Sigmoid colon (tissue), 7 donors: ENCODE measurements around the gene CKB. TPM values are rescaled to one million over a fixed set of nuclear protein-coding genes. Genes with fewer than 3 reads are reported as not detected.
A peak's percentile ranks its signal among the peaks of the same experiment; 100 is the strongest.

Experiments
- DNase-seq: peaks from one replicate; pipeline ENCODE4 v3.0.0-alpha.2; 2019
- H3K27ac ChIP-seq, 4 donors: fragments of 200-600 bp; sonication (generic); one replicate each; pipeline ENCODE4 v1.5.1; 2016 to 2019; ENCODE audit warnings: mild to moderate bottlenecking in 1 of 4
- H3K27me3 ChIP-seq, 3 donors: fragments of 200-600 bp; sonication (generic); one replicate each; pipeline ENCODE4 v1.5.1; 2019; ENCODE audit warnings: mild to moderate bottlenecking in 1 of 3
- H3K36me3 ChIP-seq, 4 donors: fragments of 200-600 bp; sonication (generic); one replicate each; pipeline ENCODE4 v1.5.1; 2016 to 2019
- H3K4me1 ChIP-seq, 4 donors: fragments of 200-600 bp; sonication (generic); one replicate each; pipeline ENCODE4 v1.5.1; 2017 to 2019
- H3K4me3 ChIP-seq, 4 donors: fragments of 200-600 bp; sonication (generic); one replicate each; pipeline ENCODE4 v1.5.1; 2017 to 2019; ENCODE audit warnings: mild to moderate bottlenecking in 2 of 4, moderate library complexity in 1 of 4
- H3K9me3 ChIP-seq, 4 donors: fragments of 200-600 bp in 3 of 4; sonication (generic) in 3 of 4; one replicate each; pipeline versions ENCODE4 v1.5.1 to v1.6.1; 2013 to 2019
- CTCF ChIP-seq, 4 experiments: fragments of 450-650 bp in 3 of 4; fragments of 200-600 bp in 1 of 4; IDR thresholded peaks; one replicate each; pipeline ENCODE4 v1.5.1; 2016 to 2019; ENCODE audit warnings: antibody characterized with exemption in 4 of 4, mild to moderate bottlenecking in 3 of 4, moderate library complexity in 2 of 4
- EP300 ChIP-seq, 4 donors: sonication (generic); formaldehyde crosslinking; IDR thresholded peaks; one replicate each; pipeline ENCODE4 v1.6.1; 2017; ENCODE audit warnings: antibody characterized with exemption in 4 of 4
- POLR2A ChIP-seq, 2 donors: fragments of 450-650 bp; IDR thresholded peaks; one replicate each; pipeline ENCODE4 v1.6.1; 2016; ENCODE audit warnings: antibody characterized with exemption in 2 of 2, mild to moderate bottlenecking in 2 of 2, moderate library complexity in 2 of 2
- POLR2AphosphoS5 ChIP-seq, 4 donors: sonication (generic); formaldehyde crosslinking; IDR thresholded peaks; one replicate each; pipeline ENCODE4 v1.6.1; 2017; ENCODE audit warnings: antibody characterized with exemption in 4 of 4
- WGBS, 2 donors: extraction: QIAGEN DNeasy Blood & Tissue Kit; methylation state at CpG; one replicate each; pipeline ENCODE4 v1.1.7; 2013; 5-methylcytosine and 5-hydroxymethylcytosine counted together
- intact Hi-C: fragments of 100-400 bp; cut with DNase I; formaldehyde crosslinking; loops from one replicate; pipeline ENCODE4 v1.15.1; 2023
- polyA plus RNA-seq, 3 donors: library from polyadenylated mRNA; stranded (reverse); fragments of 200-250 nt; gene quantifications; one replicate each; pipeline ENCODE4 v1.2.3, GENCODE V29; 2013
- total RNA-seq, 4 donors: library from RNA; depleted of rRNA; stranded (reverse); fragments of >200 nt; gene quantifications; one replicate each; pipeline ENCODE4 v1.1.0, GENCODE V29; 2016
- donor health status: healthy with polysubstance abuse.
- donor health status: Bipolar disorder and iron deficiency.
- donor health status: healthy.

The CKB gene
- total and polyA plus RNA-seq, 7 donors = 905 to 2,176 (median 1,347) TPM

GRCh38 chr14:103542605-103543088, 20.0 kb upstream of the CKB start:
- no peaks in the 10 kb centered on the region for H3K36me3 ChIP-seq
- peak overlapping the region in 2 of 4 donors; percentile 5 to 11 for H3K4me3 ChIP-seq
- peak overlapping the region; percentile 92 to 98 (median 94) for H3K27ac ChIP-seq
- peak; percentile 86 for DNase-seq
- WGBS, 2 donors = 10 to 31% methylated on average over 18 of the region's 18 CpGs
- intact Hi-C loops = no loop called here
- no peaks in the 10 kb centered on the region for H3K9me3 ChIP-seq
- TF ChIP-seq EP300 (IDR thresholded peaks at IDR 0.05) (no peak), POLR2AphosphoS5 (IDR thresholded peaks at IDR 0.05) (peak in 2 of 4 donors; percentile 25 to 46)
- H3K27me3 ChIP-seq = no peaks in the 10 kb centered on the region
- H3K4me1 ChIP-seq = peaks cover 0 to 96% (median 93%) of the 10 kb centered on the region in 4 donors

GRCh38 chr14:103541709-103542604, 19.3 kb upstream of the CKB start:
- H3K4me3 ChIP-seq = peak overlapping the region in 2 of 4 donors; percentile 5 to 11
- peak; percentile 83 for DNase-seq
- no peaks in the 10 kb centered on the region for H3K36me3 ChIP-seq
- H3K27ac ChIP-seq = peak overlapping the region; percentile 92 to 98 (median 94)
- intact Hi-C loops = no loop called here
- no peak for TF ChIP-seq EP300 (IDR thresholded peaks at IDR 0.05)
- TF ChIP-seq CTCF (IDR thresholded peaks at IDR 0.05) = peak in 3 of 4 experiments; percentile 27 to 45 (median 29)
- peak in 2 of 4 donors; percentile 7 to 25 for TF ChIP-seq POLR2AphosphoS5 (IDR thresholded peaks at IDR 0.05)
- peak in 1 of 2 donors; percentile 17 for TF ChIP-seq POLR2A (IDR thresholded peaks at IDR 0.05)
- H3K4me1 ChIP-seq = peaks cover 0 to 98% (median 92%) of the 10 kb centered on the region in 4 donors
- no peaks in the 10 kb centered on the region for H3K27me3 ChIP-seq
- 54 to 70% methylated on average over 33 of the region's 33 CpGs for WGBS, 2 donors
- H3K9me3 ChIP-seq = no peaks in the 10 kb centered on the region

GRCh38 chr14:103540821-103541708, 18.4 kb upstream of the CKB start:
- H3K27ac ChIP-seq = peak overlapping the region; percentile 92 to 98 (median 94)
- peak; percentile 72 for DNase-seq
- H3K4me3 ChIP-seq = no peak overlapping the region
- 41 to 61% methylated on average over 17 of the region's 17 CpGs for WGBS, 2 donors
- H3K4me1 ChIP-seq = peaks cover 0 to 97% (median 90%) of the 10 kb centered on the region in 4 donors
- H3K36me3 ChIP-seq = no peaks in the 10 kb centered on the region
- intact Hi-C loops = no loop called here
- no peak for TF ChIP-seq CTCF (IDR thresholded peaks at IDR 0.05)
- TF ChIP-seq POLR2AphosphoS5 (IDR thresholded peaks at IDR 0.05) = no peak
- no peak for TF ChIP-seq POLR2A (IDR thresholded peaks at IDR 0.05)
- no peak for TF ChIP-seq EP300 (IDR thresholded peaks at IDR 0.05)
- no peaks in the 10 kb centered on the region for H3K27me3 ChIP-seq
- H3K9me3 ChIP-seq = no peaks in the 10 kb centered on the region

- intact Hi-C loops = no loop called here
- H3K27ac ChIP-seq = peak overlapping the region; percentile 92 to 98 (median 94)
- no peaks in the 10 kb centered on the region for H3K9me3 ChIP-seq
- H3K4me3 ChIP-seq = no peak overlapping the region
- DNase-seq = no peak
- TF ChIP-seq POLR2A (IDR thresholded peaks at IDR 0.05) = no peak
- no peak for TF ChIP-seq POLR2AphosphoS5 (IDR thresholded peaks at IDR 0.05)
- no peak for TF ChIP-seq CTCF (IDR thresholded peaks at IDR 0.05)
- no peak for TF ChIP-seq EP300 (IDR thresholded peaks at IDR 0.05)
- H3K27me3 ChIP-seq = no peaks in the 10 kb centered on the region
- WGBS, 2 donors = 71 to 76% methylated on average over 28 of the region's 28 CpGs
- peaks cover 0 to 6% (median 0%) of the 10 kb centered on the region in 4 donors for H3K36me3 ChIP-seq
- peaks cover 0 to 97% (median 91%) of the 10 kb centered on the region in 4 donors for H3K4me1 ChIP-seq
These were observed 16.6 kb upstream of the CKB start for GRCh38 chr14:103539056-103539825.
